ENCODE results near the gene AKAP1. TPM values are rescaled to one million over a fixed set of nuclear protein-coding genes. Genes with fewer than 3 reads are reported as not detected.
A peak's percentile ranks its signal among the peaks of the same experiment; 100 is the strongest.

The AKAP1 gene
- total RNA-seq (100 to 1,000 TPM in 2 of 4 donors, 10 to 100 TPM in 2; 86.0 to 231 (median 105) TPM), polyA plus RNA-seq (100 to 1,000 TPM in 1 of 3 donors, 10 to 100 TPM in 2; 42.3 to 127 (median 61.6) TPM)
- long read RNA-seq, donor 1, transcript AKAP1-202 (11 exons, 3,970 nt): major isoform, 153 of 195 reads
- long read RNA-seq, donor 1, partial matches to known transcripts: 31 of 195 reads
- long read RNA-seq, donor 1, other reads (novel, unspliced or antisense): 11 of 195 reads
- long read RNA-seq, donor 2, transcript AKAP1-202 (11 exons, 3,970 nt): major isoform, 268 of 356 reads
- long read RNA-seq, donor 2, partial matches to known transcripts: 63 of 356 reads
- long read RNA-seq, donor 2, other reads (novel, unspliced or antisense): 25 of 356 reads

GRCh38 chr17:57084802-57085447, at the start of gene AKAP1:
AKAP1 (plus strand) TSS chr17:57085246; CDS start chr17:57105465, 20,219 bp downstream.
- Histone ChIP-seq H3K36me3 (ENCODE audit: insufficient read depth in 1 of 2, low read depth in 1 of 2) (no peaks in the 10 kb centered on the region), H3K4me1 (peaks cover 37% of the 10 kb centered on the region), H3K4me3 (peak within 1 kb of the TSS; percentile 80), H3K27me3 (ENCODE audit: insufficient read depth in 3 of 3, low read length in 2 of 3) (no peaks in the 10 kb centered on the region), H3K9me3 (no peaks in the 10 kb centered on the region), H3K27ac (peak within 1 kb of the TSS; percentile 95)
- peak; percentile 21 for TF ChIP-seq CTCF (IDR thresholded peaks at IDR 0.05)
- ATAC-seq (peak; percentile 92 to 96 (median 92)), DNase-seq (peak; percentile 97 to 98)
- 0 to 1% (median 1%) methylated on average over 37 to 85 of the region's 85 CpGs for WGBS, 3 donors
- intact Hi-C loops (cut with DNase I): no loop called here

- TF ChIP-seq CTCF (IDR thresholded peaks at IDR 0.05): no peak
- Histone ChIP-seq H3K9me3 (no peaks in the 10 kb centered on the region), H3K27ac (no peak overlapping the region), H3K4me1 (peaks cover 36% of the 10 kb centered on the region), H3K27me3 (ENCODE audit: insufficient read depth in 3 of 3, low read length in 2 of 3) (no peaks in the 10 kb centered on the region), H3K4me3 (no peak overlapping the region), H3K36me3 (ENCODE audit: insufficient read depth in 1 of 2, low read depth in 1 of 2) (no peaks in the 10 kb centered on the region)
- WGBS, 3 donors: 32% methylated on average over 4 of the region's 4 CpGs
- DNase-seq (no peak), ATAC-seq (peak in 3 of 4 donors; percentile 39 to 71 (median 51))
- intact Hi-C loops (cut with DNase I): no loop called here
Observed at GRCh38 chr17:57035971-57036481, 49.0 kb upstream of the AKAP1 start.

- DNase-seq (no peak), ATAC-seq (no peak)
- Histone ChIP-seq H3K9me3 (no peaks in the 10 kb centered on the region), H3K36me3 (ENCODE audit: insufficient read depth in 1 of 2, low read depth in 1 of 2) (no peaks in the 10 kb centered on the region), H3K4me3 (no peak overlapping the region), H3K4me1 (peaks cover 36% of the 10 kb centered on the region), H3K27ac (no peak overlapping the region), H3K27me3 (ENCODE audit: insufficient read depth in 3 of 3, low read length in 2 of 3) (no peaks in the 10 kb centered on the region)
- intact Hi-C loops (cut with DNase I): no loop called here
- no peak for TF ChIP-seq CTCF (IDR thresholded peaks at IDR 0.05)
- 47 to 80% (median 68%) methylated on average over 1 of the region's 1 CpG for WGBS, 3 donors
Observed at GRCh38 chr17:57037411-57037810, 47.6 kb upstream of the AKAP1 start.

GRCh38 chr17:57038486-57038885, 46.6 kb upstream of the AKAP1 start:
- WGBS, 3 donors: 51 to 64% (median 52%) methylated on average over 3 of the region's 3 CpGs
- intact Hi-C loops (cut with DNase I): no loop called here
- DNase-seq (no peak), ATAC-seq (no peak)
- Histone ChIP-seq H3K4me3 (no peak overlapping the region), H3K27ac (no peak overlapping the region), H3K4me1 (peaks cover 27% of the 10 kb centered on the region), H3K36me3 (ENCODE audit: insufficient read depth in 1 of 2, low read depth in 1 of 2) (no peaks in the 10 kb centered on the region), H3K27me3 (ENCODE audit: insufficient read depth in 3 of 3, low read length in 2 of 3) (peaks cover 0 to 3% (median 0%) of the 10 kb centered on the region in 3 donors), H3K9me3 (no peaks in the 10 kb centered on the region)
- TF ChIP-seq CTCF (IDR thresholded peaks at IDR 0.05): no peak

All from psoas muscle (tissue), 8 donors.